Sigmoid colon (tissue), 4 donors: ENCODE measurements around the gene LPAR1.

Experiments
- CTCF ChIP-seq, 4 experiments: fragments of 450-650 bp in 3 of 4; fragments of 200-600 bp in 1 of 4; IDR thresholded peaks; one replicate each; pipeline ENCODE4 v1.5.1; 2016 to 2019; ENCODE audit warnings: antibody characterized with exemption in 4 of 4, mild to moderate bottlenecking in 3 of 4, moderate library complexity in 2 of 4
- POLR2A ChIP-seq, 2 donors: fragments of 450-650 bp; IDR thresholded peaks; one replicate each; pipeline ENCODE4 v1.6.1; 2016; ENCODE audit warnings: antibody characterized with exemption in 2 of 2, mild to moderate bottlenecking in 2 of 2, moderate library complexity in 2 of 2
- POLR2AphosphoS5 ChIP-seq, 4 donors: sonication (generic); formaldehyde crosslinking; IDR thresholded peaks; one replicate each; pipeline ENCODE4 v1.6.1; 2017; ENCODE audit warnings: antibody characterized with exemption in 4 of 4

- TF ChIP-seq CTCF (IDR thresholded peaks at IDR 0.05) (no peak), POLR2A (IDR thresholded peaks at IDR 0.05) (no peak), POLR2AphosphoS5 (IDR thresholded peaks at IDR 0.05) (no peak)
These were observed 27.1 kb upstream of the LPAR1 start for GRCh38 chr9:111065414-111065813.
